Measurements from ENCODE around the gene ABCF1.

DNA sequence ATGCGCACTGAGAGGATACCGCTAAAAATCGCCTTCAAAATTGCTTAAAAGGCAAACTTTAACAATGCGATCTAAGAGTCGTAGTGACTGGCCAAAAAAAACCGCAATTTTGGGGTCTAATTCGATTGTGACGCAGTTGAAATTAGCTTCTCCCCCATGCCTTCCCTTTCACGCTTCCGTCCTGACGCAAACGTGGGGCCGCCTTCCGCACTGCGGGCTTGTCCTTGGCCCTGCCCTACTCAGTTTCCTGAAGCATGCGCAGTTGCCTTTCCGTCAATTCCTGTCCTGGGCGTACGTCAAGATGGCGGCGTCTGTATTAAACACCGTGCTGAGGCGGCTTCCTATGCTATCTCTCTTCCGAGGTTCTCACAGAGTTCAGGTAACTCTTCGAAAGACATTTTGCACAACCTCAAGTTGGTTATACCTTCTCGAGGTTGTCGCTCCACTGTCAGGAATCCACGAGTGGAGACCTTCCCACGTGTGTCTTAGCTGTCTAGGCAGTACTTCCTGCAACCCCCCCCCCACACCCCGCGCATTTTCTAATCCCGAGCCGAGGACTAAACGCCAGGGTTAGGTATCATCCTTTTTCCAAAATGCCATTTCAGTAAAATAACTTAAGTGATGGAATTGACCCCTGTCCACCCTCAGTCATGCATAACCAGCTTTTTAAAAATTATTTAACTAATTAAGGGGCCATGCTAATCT is 46.5 kb downstream of the ABCF1 start, which contains the start of gene MRPS18B:
- TF ChIP-seq, protein P1, sequence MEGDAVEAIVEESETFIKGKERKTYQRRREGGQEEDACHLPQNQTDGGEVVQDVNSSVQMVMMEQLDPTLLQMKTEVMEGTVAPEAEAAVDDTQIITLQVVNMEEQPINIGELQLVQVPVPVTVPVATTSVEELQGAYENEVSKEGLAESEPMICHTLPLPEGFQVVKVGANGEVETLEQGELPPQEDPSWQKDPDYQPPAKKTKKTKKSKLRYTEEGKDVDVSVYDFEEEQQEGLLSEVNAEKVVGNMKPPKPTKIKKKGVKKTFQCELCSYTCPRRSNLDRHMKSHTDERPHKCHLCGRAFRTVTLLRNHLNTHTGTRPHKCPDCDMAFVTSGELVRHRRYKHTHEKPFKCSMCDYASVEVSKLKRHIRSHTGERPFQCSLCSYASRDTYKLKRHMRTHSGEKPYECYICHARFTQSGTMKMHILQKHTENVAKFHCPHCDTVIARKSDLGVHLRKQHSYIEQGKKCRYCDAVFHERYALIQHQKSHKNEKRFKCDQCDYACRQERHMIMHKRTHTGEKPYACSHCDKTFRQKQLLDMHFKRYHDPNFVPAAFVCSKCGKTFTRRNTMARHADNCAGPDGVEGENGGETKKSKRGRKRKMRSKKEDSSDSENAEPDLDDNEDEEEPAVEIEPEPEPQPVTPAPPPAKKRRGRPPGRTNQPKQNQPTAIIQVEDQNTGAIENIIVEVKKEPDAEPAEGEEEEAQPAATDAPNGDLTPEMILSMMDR (IDR thresholded peaks at IDR 0.05), result no peak
- TF ChIP-seq POLR2AphosphoS5 (IDR thresholded peaks at IDR 0.05; ENCODE audit: insufficient read depth in 1 of 2, low read depth in 1 of 2) (peak; percentile 86 to 98), POLR2A (IDR thresholded peaks at IDR 0.05) (peak in 1 of 2 donors; percentile 71)

Measured in vagina (tissue), 2 donors.